Limb (tissue), 2 donors: ENCODE data around the gene COL6A1.
"Not testable (repeated sequence)": the region's sequence is repeated elsewhere in the genome, so short reads cannot be mapped to it uniquely, and the experiment has no call there.

Experiments used
- DNase-seq, 2 donors: peaks; one replicate each; pipeline ENCODE4 v3.0.0-alpha.2; 2016; ENCODE audit errors: extremely low spot score in 2 of 2

COL6A1 gene

GRCh38 chr21:45945066-45945867, 36.3 kb upstream of the COL6A1 start:
- DNase-seq = no peak

GRCh38 chr21:45945868-45946210, 35.7 kb upstream of the COL6A1 start:
- DNase-seq = no peak

- no peak for DNase-seq
Measured at GRCh38 chr21:45947296-45947695, 34.3 kb upstream of the COL6A1 start.

DNA sequence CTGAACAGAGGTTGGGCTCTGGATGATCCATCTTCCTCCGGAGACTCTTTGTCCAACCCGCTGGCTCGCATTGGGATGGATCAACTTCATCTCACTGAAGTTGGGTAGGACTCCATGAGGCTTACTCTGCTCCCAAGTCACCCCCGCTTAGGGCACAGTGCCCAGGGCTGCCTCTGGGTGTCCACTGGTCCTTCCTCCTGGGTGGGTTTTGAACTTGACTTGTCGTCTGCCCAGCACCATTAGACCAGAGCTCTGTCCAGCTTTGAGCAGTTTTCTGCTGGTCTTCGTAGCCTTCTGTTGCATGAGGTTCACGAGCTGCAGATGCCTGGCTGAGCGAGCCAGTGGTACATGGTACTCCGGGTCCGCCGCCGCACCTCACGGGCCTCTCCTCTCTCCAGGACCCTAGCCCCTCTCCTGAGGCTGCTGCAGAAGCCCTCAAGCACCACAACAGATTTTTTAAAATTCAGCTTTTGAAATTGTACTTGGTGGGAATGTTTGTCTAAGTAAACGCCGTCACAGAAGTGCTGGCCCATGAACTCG, 33.8 kb upstream of the COL6A1 start:
- DNase-seq = no peak

GRCh38 chr21:45948576-45949141, 32.9 kb upstream of the COL6A1 start:
- DNase-seq = no peak

- DNase-seq = no peak
Measured at GRCh38 chr21:45949928-45950739, 31.4 kb upstream of the COL6A1 start.

DNA sequence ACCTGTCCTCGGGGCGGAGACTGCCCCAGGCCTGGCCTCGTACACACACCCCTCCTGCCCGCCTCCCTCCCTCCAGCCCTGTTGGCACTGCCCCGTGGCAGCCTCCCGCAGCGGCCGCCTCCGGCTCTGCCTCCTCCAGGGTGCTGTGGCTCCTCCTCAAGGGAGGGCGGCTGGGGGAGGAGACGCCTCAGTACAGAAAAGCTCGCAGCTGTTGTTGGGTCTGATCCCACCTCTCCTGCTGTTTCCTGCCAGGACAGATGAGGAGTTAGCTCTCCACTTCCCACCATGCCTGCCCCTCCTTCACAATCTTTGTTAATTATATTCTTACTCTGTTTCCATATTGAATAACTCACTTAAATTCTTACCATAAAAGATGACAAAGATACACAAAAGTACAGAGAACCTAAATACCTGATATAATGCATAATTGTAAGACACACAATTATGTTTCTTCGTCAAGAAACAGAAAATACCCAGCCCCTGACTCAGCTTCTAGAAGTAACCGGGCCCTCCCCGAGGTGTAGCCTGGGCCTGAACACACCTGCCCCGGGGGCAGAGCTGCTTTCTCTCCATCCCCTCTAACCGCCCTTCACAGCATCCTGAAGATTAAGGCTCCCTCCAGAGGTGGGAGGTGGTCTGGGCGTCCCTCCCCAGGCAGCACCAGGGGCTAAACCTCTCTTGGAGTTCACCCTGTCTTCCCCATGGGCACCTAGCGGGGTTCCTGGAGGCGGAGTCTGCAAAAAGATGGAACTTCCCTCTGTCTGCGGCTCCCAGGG, 30.6 kb upstream of the COL6A1 start:
- DNase-seq = peak; percentile 59 to 80

DNA sequence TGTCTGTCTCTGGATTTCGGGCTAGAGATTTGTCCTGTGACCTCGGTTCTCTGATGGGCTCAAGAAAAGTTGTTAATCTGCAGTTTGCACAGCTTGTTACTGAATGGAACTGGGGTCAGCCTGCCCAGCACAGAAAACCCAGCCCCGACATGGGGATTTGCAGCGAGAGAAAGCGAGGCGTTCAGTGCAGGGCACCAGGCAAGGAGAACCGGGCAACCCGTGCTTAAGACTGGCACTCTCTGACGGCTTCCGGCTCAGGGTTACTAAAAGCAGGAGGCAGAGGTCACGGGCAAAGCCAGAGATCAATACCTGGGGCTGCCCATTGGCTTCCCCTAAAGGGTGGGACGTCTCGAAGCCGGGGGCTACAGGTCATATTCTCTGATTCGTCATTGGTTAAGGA, 29.9 kb upstream of the COL6A1 start:
- DNase-seq = no peak

GRCh38 chr21:45952527-45952926, 29.0 kb upstream of the COL6A1 start:
- not testable (repeated sequence) for DNase-seq

GRCh38 chr21:45952974-45953373, 28.6 kb upstream of the COL6A1 start:
- DNase-seq = no peak

DNA sequence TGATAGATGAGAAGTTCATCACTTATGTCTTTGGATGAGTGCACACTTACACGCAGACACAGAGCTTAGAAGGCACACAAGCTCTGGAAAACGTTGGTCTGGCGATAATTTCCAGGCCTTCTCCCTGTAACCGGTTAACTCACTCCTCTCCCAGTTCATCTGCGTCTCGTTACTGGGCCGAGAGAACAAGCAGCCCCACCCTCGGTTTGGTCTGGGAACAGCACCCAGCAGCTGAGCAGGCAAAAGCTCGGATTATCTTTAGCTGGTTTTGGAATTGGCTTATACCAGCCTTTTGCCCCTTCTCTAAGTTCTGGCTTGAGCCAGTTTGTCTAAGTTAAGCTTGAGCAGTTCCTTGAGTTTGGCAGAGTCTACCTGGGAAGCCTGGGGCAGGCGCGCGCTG, 27.3 kb upstream of the COL6A1 start:
- DNase-seq = no peak

DNA sequence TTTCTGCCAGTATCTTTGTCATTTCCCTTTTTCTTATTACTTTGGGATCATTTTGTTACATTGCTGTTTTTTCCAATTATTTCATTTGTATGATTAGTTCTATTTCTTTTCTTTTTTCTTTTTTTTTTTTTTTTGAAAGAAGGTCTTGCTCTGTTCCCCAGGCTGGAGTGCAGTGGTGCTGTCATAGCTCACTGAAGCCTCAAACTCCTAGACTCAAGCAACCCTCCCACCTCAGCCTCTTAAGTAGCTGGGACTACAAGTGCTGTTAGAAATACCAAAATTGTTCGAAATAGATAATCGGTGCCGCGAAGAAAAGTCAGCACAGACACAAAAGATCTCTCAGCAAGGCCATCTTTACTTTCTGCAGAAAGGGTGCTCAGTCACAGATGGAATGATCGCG, 26.6 kb upstream of the COL6A1 start:
- no peak for DNase-seq

GRCh38 chr21:45957551-45957950, 24.0 kb upstream of the COL6A1 start:
- no peak for DNase-seq

- no peak for DNase-seq
Measured at GRCh38 chr21:45957981-45958600, 23.5 kb upstream of the COL6A1 start.

- DNase-seq = no peak
Measured at GRCh38 chr21:45959182-45959581, 22.4 kb upstream of the COL6A1 start.

DNA sequence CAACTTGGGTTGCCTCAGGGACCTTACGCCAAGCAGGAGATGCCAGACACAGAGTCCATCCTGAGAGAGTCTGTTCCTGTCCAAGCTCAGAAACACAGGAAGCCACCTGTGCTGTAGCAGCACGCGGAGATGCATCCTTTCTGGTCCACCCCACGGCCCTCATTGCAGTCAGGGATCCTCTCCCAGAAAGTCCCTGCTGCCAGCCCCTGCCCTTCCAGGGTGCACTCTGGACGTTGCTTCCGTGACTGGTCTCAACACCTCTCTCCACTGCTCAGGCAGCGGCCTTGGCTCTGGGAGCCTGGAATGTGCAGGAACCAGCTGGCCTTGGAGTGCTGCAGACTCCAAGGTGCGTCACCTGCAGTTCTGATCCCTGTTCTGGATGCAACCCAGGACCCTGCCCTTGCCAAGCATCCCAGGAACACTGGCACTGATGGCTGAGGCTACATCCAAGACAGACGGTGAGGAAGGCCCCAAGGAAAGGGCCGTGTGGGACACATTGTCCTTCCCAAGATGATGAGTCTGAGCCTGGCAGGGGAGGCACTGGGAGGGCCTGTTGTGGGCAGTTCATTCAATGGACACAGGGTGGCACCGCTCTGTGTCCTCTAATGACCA, 21.7 kb upstream of the COL6A1 start:
- no peak for DNase-seq

GRCh38 chr21:45961408-45961807, 20.2 kb upstream of the COL6A1 start:
- not testable (repeated sequence) for DNase-seq

- DNase-seq = no peak
Measured at GRCh38 chr21:45962531-45963231, 18.9 kb upstream of the COL6A1 start.

- peak in 1 of 2 donors; percentile 51 for DNase-seq
Measured at GRCh38 chr21:45963232-45963570, 18.4 kb upstream of the COL6A1 start.

- DNase-seq = no peak
Measured at GRCh38 chr21:45964649-45965048, 16.9 kb upstream of the COL6A1 start.
